GM10847 (cell line): ENCODE measurements around the gene RGMA.

ENCODE experiments used
- POLR2A ChIP-seq: IDR thresholded peaks from 2 replicates; pipeline ENCODE4 v1.6.1; 2011; ENCODE audit not compliant: insufficient read length; ENCODE audit errors: extremely low read depth

Gene RGMA

GRCh38 chr15:92989470-92989869, 99.5 kb downstream of the RGMA start:
- no peak for TF ChIP-seq POLR2A
